PC-3 (cell line): ENCODE measurements around the gene CARD10.

Experiments
- EZH2phosphoT487 ChIP-seq: fragments of 300-600 bp; sonication (generic); IDR thresholded peaks from 2 replicates; pipeline ENCODE4 v1.6.1; 2018; ENCODE audit warnings: mild to moderate bottlenecking, antibody characterized with exemption, low read length, borderline replicate concordance
- TF ChIP-seq, protein P1 (sequence below): fragments of 300-600 bp; sonication (generic); conservative IDR thresholded peaks from 2 replicates; pipeline ENCODE4 v1.5.1; 2017; ENCODE audit warnings: antibody characterized with exemption, low read depth, mild to moderate bottlenecking, low read length

DNA sequence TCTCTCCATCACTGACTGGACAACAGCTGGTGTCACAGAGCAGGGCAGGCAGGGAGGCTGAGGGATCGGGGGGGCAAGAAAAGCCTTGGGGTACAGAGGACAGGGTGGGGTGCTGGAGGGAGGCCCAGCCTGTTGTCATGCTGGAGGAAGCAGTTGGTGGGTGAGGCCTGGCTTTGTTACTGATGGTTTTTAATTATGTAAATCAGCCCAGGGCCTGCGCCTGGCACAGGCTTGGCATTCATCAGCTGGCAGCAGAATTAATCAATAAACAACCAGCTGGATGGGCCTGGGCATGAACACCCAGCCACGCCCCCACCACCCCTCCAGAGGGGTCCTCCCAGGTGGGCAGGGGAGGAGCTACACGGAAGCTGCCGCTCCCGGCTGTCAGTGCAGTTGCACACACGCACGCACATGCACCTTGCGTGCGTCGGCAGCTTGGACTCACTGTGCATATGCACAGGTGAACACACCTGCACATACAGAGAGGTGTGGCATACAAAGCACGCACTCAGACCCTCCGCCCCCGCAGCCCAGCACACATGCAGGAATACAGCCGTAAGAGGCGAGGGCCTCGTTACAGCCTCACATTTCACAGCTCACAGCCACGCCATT lies 70.6 kb downstream of the CARD10 start:
- TF ChIP-seq, protein P1, sequence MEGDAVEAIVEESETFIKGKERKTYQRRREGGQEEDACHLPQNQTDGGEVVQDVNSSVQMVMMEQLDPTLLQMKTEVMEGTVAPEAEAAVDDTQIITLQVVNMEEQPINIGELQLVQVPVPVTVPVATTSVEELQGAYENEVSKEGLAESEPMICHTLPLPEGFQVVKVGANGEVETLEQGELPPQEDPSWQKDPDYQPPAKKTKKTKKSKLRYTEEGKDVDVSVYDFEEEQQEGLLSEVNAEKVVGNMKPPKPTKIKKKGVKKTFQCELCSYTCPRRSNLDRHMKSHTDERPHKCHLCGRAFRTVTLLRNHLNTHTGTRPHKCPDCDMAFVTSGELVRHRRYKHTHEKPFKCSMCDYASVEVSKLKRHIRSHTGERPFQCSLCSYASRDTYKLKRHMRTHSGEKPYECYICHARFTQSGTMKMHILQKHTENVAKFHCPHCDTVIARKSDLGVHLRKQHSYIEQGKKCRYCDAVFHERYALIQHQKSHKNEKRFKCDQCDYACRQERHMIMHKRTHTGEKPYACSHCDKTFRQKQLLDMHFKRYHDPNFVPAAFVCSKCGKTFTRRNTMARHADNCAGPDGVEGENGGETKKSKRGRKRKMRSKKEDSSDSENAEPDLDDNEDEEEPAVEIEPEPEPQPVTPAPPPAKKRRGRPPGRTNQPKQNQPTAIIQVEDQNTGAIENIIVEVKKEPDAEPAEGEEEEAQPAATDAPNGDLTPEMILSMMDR, result no peak
- TF ChIP-seq EZH2phosphoT487, result no peak
